ENCODE data around the gene MARS1.

DNA sequence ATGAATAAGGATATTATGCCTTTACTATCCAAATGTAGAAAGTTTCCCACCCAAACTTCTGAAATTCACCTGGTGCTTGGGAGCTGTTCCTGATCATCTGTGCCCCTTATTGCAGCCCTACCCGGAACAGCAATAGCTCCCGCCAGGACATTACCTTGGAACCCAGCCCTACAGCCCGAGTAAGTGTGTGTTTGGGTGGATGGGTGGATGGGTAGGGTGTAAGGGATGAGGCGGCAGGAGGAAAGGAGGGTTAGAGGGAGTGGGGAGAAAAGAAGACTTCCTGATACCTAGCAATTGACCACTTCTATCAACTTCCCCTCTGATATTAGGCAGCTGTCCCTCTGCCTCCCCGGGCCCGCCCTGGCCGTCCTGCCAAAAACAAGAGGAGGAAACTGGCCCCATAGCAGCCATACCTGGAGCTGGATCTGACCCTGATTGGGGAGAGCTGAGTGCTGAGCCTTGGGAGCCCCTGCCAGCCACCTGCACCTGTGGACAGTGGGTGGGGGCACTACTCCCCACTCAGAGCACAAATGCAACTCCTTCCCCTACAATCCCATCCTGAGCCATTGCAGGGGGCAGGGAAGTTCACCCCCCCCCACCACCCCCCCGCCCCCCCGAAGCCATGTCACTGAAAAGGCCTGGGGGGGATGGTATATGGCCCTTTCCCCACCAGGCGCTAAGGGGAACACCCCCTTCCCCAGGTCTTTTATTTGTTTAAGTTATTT, 41.1 kb downstream of the MARS1 start:
- TF ChIP-seq POLR2A (IDR thresholded peaks at IDR 0.05; ENCODE audit: low read length) (no peak), GATA1 (IDR thresholded peaks at IDR 0.05; ENCODE audit: low read depth, low read length) (no peak)

Data from erythroblast (primary cell).